NCI-H510A (cell line): ENCODE results near the gene ANKRD34A.

ENCODE experiments used
- DNase-seq: peaks from one replicate; lab custom pipeline; 2025; lab: John Stamatoyannopoulos, UW

Gene ANKRD34A

GRCh38 chr1:145964328-145965118 is at the start of gene ANKRD34A, which contains the start of gene POLR3GL:
ANKRD34A (minus strand) TSS chr1:145964575; CDS start chr1:145961759, 2,816 bp downstream.
POLR3GL (plus strand) TSS chr1:145964690; CDS start chr1:145974866, 10,176 bp downstream.
- peak; percentile 92 for DNase-seq

GRCh38 chr1:146013559-146013922 is 49.2 kb upstream of the ANKRD34A start:
- DNase-seq, result no peak

GRCh38 chr1:146012703-146013558 is 48.6 kb upstream of the ANKRD34A start:
- DNase-seq, result no peak

- no peak for DNase-seq
Observed at GRCh38 chr1:146010126-146010738, 45.9 kb upstream of the ANKRD34A start.

- no peak for DNase-seq
Observed at GRCh38 chr1:146007489-146008133, 43.2 kb upstream of the ANKRD34A start.

- DNase-seq, result no peak
Observed at GRCh38 chr1:146001709-146002108, 37.3 kb upstream of the ANKRD34A start.

- peak; percentile 37 for DNase-seq
Observed at GRCh38 chr1:145999321-146000024, 35.1 kb upstream of the ANKRD34A start.

- DNase-seq, result no peak
Observed at GRCh38 chr1:145997718-145998023, 33.3 kb upstream of the ANKRD34A start.

- DNase-seq, result no peak
Observed at GRCh38 chr1:145997016-145997717, 32.8 kb upstream of the ANKRD34A start.

GRCh38 chr1:145996433-145997015 is 32.1 kb upstream of the ANKRD34A start, which contains the start of gene TXNIP:
TXNIP (minus strand) TSS chr1:145996579; CDS start chr1:145996266, 313 bp downstream.
- DNase-seq, result peak; percentile 96

GRCh38 chr1:145995964-145996432 is 31.6 kb upstream of the ANKRD34A start:
- DNase-seq, result no peak

GRCh38 chr1:145995148-145995881 is 30.9 kb upstream of the ANKRD34A start:
- DNase-seq, result no peak

GRCh38 chr1:145994391-145995120 is 30.2 kb upstream of the ANKRD34A start:
- DNase-seq, result no peak

- DNase-seq, result no peak
Observed at GRCh38 chr1:145993618-145994390, 29.4 kb upstream of the ANKRD34A start.

- DNase-seq, result no peak
Observed at GRCh38 chr1:145992958-145993617, 28.7 kb upstream of the ANKRD34A start.

GRCh38 chr1:145992502-145992936 is 28.1 kb upstream of the ANKRD34A start:
- no peak for DNase-seq

GRCh38 chr1:145991735-145992412 is 27.5 kb upstream of the ANKRD34A start:
- no peak for DNase-seq
